K562 (cell line): ENCODE measurements around the gene DDOST. TPM values are rescaled to one million over a fixed set of nuclear protein-coding genes. Genes with fewer than 3 reads are reported as not detected.

ENCODE experiments used
- CBFA2T2 ChIP-seq: fragments of 450-650 bp; conservative IDR thresholded peaks from 2 replicates; pipeline ENCODE4 v1.6.1; 2017; ENCODE audit warnings: mild to moderate bottlenecking
- HINFP ChIP-seq: fragments of 450-650 bp; conservative IDR thresholded peaks from 2 replicates; pipeline ENCODE4 v1.6.1; 2016; ENCODE audit warnings: missing genetic modification characterization, low read depth, mild to moderate bottlenecking, control low read depth, missing compliant biosample characterization
- IRF1 ChIP-seq: sonication (generic); formaldehyde crosslinking; IDR thresholded peaks from 2 replicates; pipeline ENCODE4 v1.8.0; 2022; ENCODE audit warnings: missing genetic modification reagents, mild to moderate bottlenecking, borderline replicate concordance
- LARP7 ChIP-seq: fragments of 450-650 bp; IDR thresholded peaks from 2 replicates; pipeline ENCODE4 v1.6.1; 2016
- REST ChIP-seq, 2 experiments: fragments of 450-650 bp; formaldehyde crosslinking in 1 of 2; IDR thresholded peaks; 2 replicates each; pipeline versions ENCODE4 v1.4.0 to v1.6.1; 2014 to 2020; ENCODE audit warnings: mild to moderate bottlenecking in 2 of 2, borderline replicate concordance in 1 of 2, low read depth in 1 of 2
- TAF1 ChIP-seq: IDR thresholded peaks from 2 replicates; pipeline ENCODE4 v1.6.1; 2011; ENCODE audit warnings: mild to moderate bottlenecking, low read length, moderate library complexity; ENCODE audit not compliant: insufficient read depth, control insufficient read depth, severe bottlenecking; ENCODE audit errors: extremely low read depth
- TCF7 ChIP-seq: sonication (generic); IDR thresholded peaks from 2 replicates; pipeline ENCODE4 v1.6.1; 2016; ENCODE audit warnings: antibody characterized with exemption, borderline replicate concordance
- YY1 ChIP-seq, 3 experiments: IDR thresholded peaks; 2 replicates each; pipeline ENCODE4 v1.6.1; 2011; ENCODE audit warnings: low read length in 2 of 3, mild to moderate bottlenecking in 2 of 3, moderate library complexity in 2 of 3, borderline replicate concordance in 1 of 3, control low read depth in 1 of 3, low read depth in 1 of 3; ENCODE audit not compliant: insufficient read depth in 3 of 3, insufficient replicate concordance in 2 of 3, control insufficient read depth in 1 of 3, insufficient read length in 1 of 3; ENCODE audit errors: extremely low read depth in 1 of 3
- polyA plus RNA-seq, 8 experiments: library from polyadenylated mRNA; depleted of rRNA in 4 of 8; stranded (reverse) in 5 of 8; unstranded in 3 of 8; fragments of >200 nt; fragmentation: Nextera tagmentation in 2 of 8; fragmentation: Illumina TruSeq in 1 of 8; extraction: Ambion mirVana in 2 of 8; extraction: Trizol in 1 of 8; gene quantifications; 2 replicates each; pipeline versions ENCODE4 v1.2.1 to v1.2.3, GENCODE V29; 2011 to 2014; ENCODE audit warnings: inconsistent platforms in 1 of 8, missing spikeins in 1 of 8
- total RNA-seq, 7 experiments: library from RNA; depleted of rRNA in 6 of 7; stranded (reverse); fragments of >200 nt in 6 of 7; fragmentation: Illumina TruSeq in 2 of 7; extraction: Trizol in 2 of 7; gene quantifications; 2 replicates each; pipeline versions ENCODE4 v1.2.1 to v1.2.3, GENCODE V29; 2011 to 2021; ENCODE audit warnings: low replicate concordance in 1 of 7
- TF ChIP-seq, protein P1 (sequence below): fragments of 450-650 bp; IDR thresholded peaks from 2 replicates; pipeline ENCODE4 v1.6.1; 2017; ENCODE audit warnings: mild to moderate bottlenecking, moderate library complexity
- TF ChIP-seq, protein P2 (sequence below), 2 experiments: fragments of 450-650 bp in 1 of 2; sonication (generic) in 1 of 2; formaldehyde crosslinking; conservative IDR thresholded peaks; 2 replicates each; pipeline versions ENCODE4 v1.4.0 to v1.8.1; 2020 to 2022; ENCODE audit warnings: mild to moderate bottlenecking in 1 of 2, missing genetic modification reagents in 1 of 2

Gene DDOST
- total and polyA plus RNA-seq, 9 of the 15 experiments (the other 6 are each of a cell fraction or from before 2014, with no cell fraction given) = 173 to 306 (median 222) TPM

- TF ChIP-seq, protein P1, sequence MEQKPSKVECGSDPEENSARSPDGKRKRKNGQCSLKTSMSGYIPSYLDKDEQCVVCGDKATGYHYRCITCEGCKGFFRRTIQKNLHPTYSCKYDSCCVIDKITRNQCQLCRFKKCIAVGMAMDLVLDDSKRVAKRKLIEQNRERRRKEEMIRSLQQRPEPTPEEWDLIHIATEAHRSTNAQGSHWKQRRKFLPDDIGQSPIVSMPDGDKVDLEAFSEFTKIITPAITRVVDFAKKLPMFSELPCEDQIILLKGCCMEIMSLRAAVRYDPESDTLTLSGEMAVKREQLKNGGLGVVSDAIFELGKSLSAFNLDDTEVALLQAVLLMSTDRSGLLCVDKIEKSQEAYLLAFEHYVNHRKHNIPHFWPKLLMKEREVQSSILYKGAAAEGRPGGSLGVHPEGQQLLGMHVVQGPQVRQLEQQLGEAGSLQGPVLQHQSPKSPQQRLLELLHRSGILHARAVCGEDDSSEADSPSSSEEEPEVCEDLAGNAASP = no peak
- TF ChIP-seq YY1 (IDR thresholded peaks at IDR 0.05; ENCODE audit: borderline replicate concordance in 1 of 3, control insufficient read depth in 1 of 3, extremely low read depth in 1 of 3, insufficient read depth in 3 of 3, insufficient read length in 1 of 3, insufficient replicate concordance in 2 of 3, low read depth in 1 of 3, low read length in 2 of 3) (peak in 1 of 3 experiments; percentile 19), REST (IDR thresholded peaks at IDR 0.05; ENCODE audit: borderline replicate concordance) (peak; percentile 66), REST (CRISPR knock-in tag; IDR thresholded peaks at IDR 0.05; ENCODE audit: low read depth) (peak; percentile 20; the same call in 1 of the 2 replicates), TAF1 (peak; percentile 30), LARP7 (peak; percentile 53; the same call in 1 of the 2 replicates), IRF1 (CRISPR knock-in tag) (no peak), TCF7 (peak; percentile 49; the same call in 1 of the 2 replicates), HINFP (tag) (no peak), CBFA2T2 (peak; percentile 41; the same call in 1 of the 2 replicates)
- TF ChIP-seq, protein P2, sequence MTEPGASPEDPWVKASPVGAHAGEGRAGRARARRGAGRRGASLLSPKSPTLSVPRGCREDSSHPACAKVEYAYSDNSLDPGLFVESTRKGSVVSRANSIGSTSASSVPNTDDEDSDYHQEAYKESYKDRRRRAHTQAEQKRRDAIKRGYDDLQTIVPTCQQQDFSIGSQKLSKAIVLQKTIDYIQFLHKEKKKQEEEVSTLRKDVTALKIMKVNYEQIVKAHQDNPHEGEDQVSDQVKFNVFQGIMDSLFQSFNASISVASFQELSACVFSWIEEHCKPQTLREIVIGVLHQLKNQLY (CRISPR knock-in tag; conservative IDR thresholded peaks at IDR 0.05) = no peak
Observed at GRCh38 chr1:20696397-20697333, 35.5 kb upstream of the DDOST start (continued).
